ENCODE measurements around the gene PTPRU. TPM values are rescaled to one million over a fixed set of nuclear protein-coding genes. Genes with fewer than 3 reads are reported as not detected.
"Not testable (repeated sequence)": the region's sequence is repeated elsewhere in the genome, so short reads cannot be mapped to it uniquely, and the experiment has no call there.

PTPRU gene
- total RNA-seq, 1 donor from 2014 or later: 0.24 TPM

GRCh38 chr1:29309621-29310020 lies 73.3 kb downstream of the PTPRU start:
- H3K9me3 Mint-ChIP-seq: no peaks in the 10 kb centered on the region

GRCh38 chr1:29310616-29311180 lies 74.4 kb downstream of the PTPRU start:
- no peaks in the 10 kb centered on the region for H3K27me3 Mint-ChIP-seq
- H3K4me3 Mint-ChIP-seq: no peak overlapping the region
- no peak overlapping the region for H3K27ac Mint-ChIP-seq
- H3K9me3 Mint-ChIP-seq: no peaks in the 10 kb centered on the region
- intact Hi-C loops (cut with micrococcal nuclease): no loop called here
- POLR2A ChIA-PET: no interaction called here
- DNase-seq (no peak), ATAC-seq (ENCODE audit: low read depth) (no peak)
- H3K36me3 Mint-ChIP-seq (ENCODE audit: low read depth): no peaks in the 10 kb centered on the region
- no peak for TF ChIP-seq CTCF (IDR thresholded peaks at IDR 0.05)
- CTCF ChIA-PET: no interaction called here
- no peaks in the 10 kb centered on the region for H3K4me1 Mint-ChIP-seq

More at GRCh38 chr1:29309621-29310020, 73.3 kb downstream of the PTPRU start:
- no peak overlapping the region for H3K27ac Mint-ChIP-seq
- no peaks in the 10 kb centered on the region for H3K4me1 Mint-ChIP-seq
- CTCF ChIA-PET: no interaction called here
- no peaks in the 10 kb centered on the region for H3K27me3 Mint-ChIP-seq
- POLR2A ChIA-PET: no interaction called here
- no peak overlapping the region for H3K4me3 Mint-ChIP-seq
- intact Hi-C loops (cut with micrococcal nuclease): no loop called here
- ATAC-seq (ENCODE audit: low read depth) (no peak), DNase-seq (no peak)
- no peaks in the 10 kb centered on the region for H3K36me3 Mint-ChIP-seq (ENCODE audit: low read depth)
- TF ChIP-seq CTCF (IDR thresholded peaks at IDR 0.05): no peak

GRCh38 chr1:29311352-29312030 lies 75.2 kb downstream of the PTPRU start:
- Mint-ChIP-seq H3K27ac (no peak overlapping the region), H3K4me1 (no peaks in the 10 kb centered on the region), H3K27me3 (no peaks in the 10 kb centered on the region), H3K4me3 (no peak overlapping the region), H3K9me3 (no peaks in the 10 kb centered on the region), H3K36me3 (ENCODE audit: low read depth) (no peaks in the 10 kb centered on the region)
- ChIA-PET CTCF (no interaction called here), POLR2A (no interaction called here)
- intact Hi-C loops (cut with micrococcal nuclease): no loop called here
- TF ChIP-seq CTCF (IDR thresholded peaks at IDR 0.05): no peak
- ATAC-seq (ENCODE audit: low read depth) (no peak), DNase-seq (no peak)

- ChIA-PET CTCF (no interaction called here), POLR2A (no interaction called here)
- intact Hi-C loops (cut with micrococcal nuclease): no loop called here
- DNase-seq (no peak), ATAC-seq (ENCODE audit: low read depth) (no peak)
- Mint-ChIP-seq H3K9me3 (no peaks in the 10 kb centered on the region), H3K27ac (no peak overlapping the region), H3K36me3 (ENCODE audit: low read depth) (no peaks in the 10 kb centered on the region), H3K4me3 (no peak overlapping the region), H3K27me3 (no peaks in the 10 kb centered on the region), H3K4me1 (no peaks in the 10 kb centered on the region)
- TF ChIP-seq CTCF (IDR thresholded peaks at IDR 0.05): no peak
Observed at GRCh38 chr1:29312469-29313461, 76.4 kb downstream of the PTPRU start.

- H3K27ac Mint-ChIP-seq; H3K4me3 Mint-ChIP-seq; DNase-seq; H3K27me3 Mint-ChIP-seq; H3K4me1 Mint-ChIP-seq; H3K36me3 Mint-ChIP-seq (ENCODE audit: low read depth); H3K9me3 Mint-ChIP-seq; CTCF ChIA-PET; POLR2A ChIA-PET; ATAC-seq (ENCODE audit: low read depth); intact Hi-C loops (cut with micrococcal nuclease): not testable (repeated sequence)
Observed at GRCh38 chr1:29314685-29315084, 78.4 kb downstream of the PTPRU start.

All from activated B cell treated with CpG ODN at 0.5 μM for 24 hours (primary cell).